SH-SY5Y (cell line): ENCODE measurements around the gene ROBO1.

Source experiments
- GATA2 ChIP-seq: IDR thresholded peaks from 2 replicates; pipeline ENCODE4 v1.6.1; 2011; ENCODE audit warnings: mild to moderate bottlenecking, low read depth, low read length
- GATA3 ChIP-seq: IDR thresholded peaks from 2 replicates; pipeline ENCODE4 v1.6.1; 2011; ENCODE audit warnings: low read depth, mild to moderate bottlenecking, low read length, moderate library complexity

- TF ChIP-seq GATA2, result no peak
- TF ChIP-seq GATA3, result no peak
Measured at GRCh38 chr3:79390352-79390751, 377.4 kb downstream of the ROBO1 start.
